ENCODE data around the gene ZNF184. TPM values are rescaled to one million over a fixed set of nuclear protein-coding genes. Genes with fewer than 3 reads are reported as not detected.

ZNF184 gene
- polyA plus RNA-seq, 1 donor from 2014 or later = 16.4 TPM

DNA sequence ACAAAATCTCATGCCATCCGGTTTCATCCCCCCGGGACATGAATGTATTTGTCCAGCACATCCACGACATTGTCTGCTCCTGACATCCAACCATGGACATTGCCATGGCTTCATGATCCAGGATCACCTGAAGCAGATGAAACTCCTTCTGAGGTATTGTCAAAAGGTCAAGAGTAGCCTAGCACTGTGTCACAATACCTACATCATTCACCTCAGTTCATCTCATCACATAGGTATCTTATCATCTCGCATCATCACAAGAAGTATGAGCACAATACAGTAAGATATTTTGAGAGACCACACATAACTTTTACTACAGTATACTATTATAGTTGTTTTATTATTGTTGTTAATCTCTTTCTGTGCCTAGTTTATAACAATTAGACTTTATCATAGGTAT lies 33.5 kb downstream of the ZNF184 start:
- Histone ChIP-seq H3K36me3 (ENCODE audit: insufficient read depth, low read length) (no peaks in the 10 kb centered on the region), H2AFZ (ENCODE audit: low read depth, low read length) (no peak overlapping the region)
- no peak for TF ChIP-seq RAD21 (conservative IDR thresholded peaks at IDR 0.05)
- TF ChIP-seq TAF1 (IDR thresholded peaks at IDR 0.05; ENCODE audit: low read depth) = no peak
- TF ChIP-seq EZH2 (IDR thresholded peaks at IDR 0.05; ENCODE audit: borderline replicate concordance, insufficient read depth, low read length, poor library complexity, severe bottlenecking) = no peak
- no peak for TF ChIP-seq MXI1 (conservative IDR thresholded peaks at IDR 0.05; ENCODE audit: poor library complexity, severe bottlenecking)
- no peak for TF ChIP-seq POLR2AphosphoS5 (IDR thresholded peaks at IDR 0.05)
- TF ChIP-seq, protein P1, sequence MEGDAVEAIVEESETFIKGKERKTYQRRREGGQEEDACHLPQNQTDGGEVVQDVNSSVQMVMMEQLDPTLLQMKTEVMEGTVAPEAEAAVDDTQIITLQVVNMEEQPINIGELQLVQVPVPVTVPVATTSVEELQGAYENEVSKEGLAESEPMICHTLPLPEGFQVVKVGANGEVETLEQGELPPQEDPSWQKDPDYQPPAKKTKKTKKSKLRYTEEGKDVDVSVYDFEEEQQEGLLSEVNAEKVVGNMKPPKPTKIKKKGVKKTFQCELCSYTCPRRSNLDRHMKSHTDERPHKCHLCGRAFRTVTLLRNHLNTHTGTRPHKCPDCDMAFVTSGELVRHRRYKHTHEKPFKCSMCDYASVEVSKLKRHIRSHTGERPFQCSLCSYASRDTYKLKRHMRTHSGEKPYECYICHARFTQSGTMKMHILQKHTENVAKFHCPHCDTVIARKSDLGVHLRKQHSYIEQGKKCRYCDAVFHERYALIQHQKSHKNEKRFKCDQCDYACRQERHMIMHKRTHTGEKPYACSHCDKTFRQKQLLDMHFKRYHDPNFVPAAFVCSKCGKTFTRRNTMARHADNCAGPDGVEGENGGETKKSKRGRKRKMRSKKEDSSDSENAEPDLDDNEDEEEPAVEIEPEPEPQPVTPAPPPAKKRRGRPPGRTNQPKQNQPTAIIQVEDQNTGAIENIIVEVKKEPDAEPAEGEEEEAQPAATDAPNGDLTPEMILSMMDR (IDR thresholded peaks at IDR 0.05; ENCODE audit: poor library complexity, severe bottlenecking) = no peak
- no peak for TF ChIP-seq EP300 (conservative IDR thresholded peaks at IDR 0.05; ENCODE audit: poor library complexity, severe bottlenecking)
- no peak for TF ChIP-seq SMC3 (conservative IDR thresholded peaks at IDR 0.05; ENCODE audit: poor library complexity)
- TF ChIP-seq, protein P2, sequence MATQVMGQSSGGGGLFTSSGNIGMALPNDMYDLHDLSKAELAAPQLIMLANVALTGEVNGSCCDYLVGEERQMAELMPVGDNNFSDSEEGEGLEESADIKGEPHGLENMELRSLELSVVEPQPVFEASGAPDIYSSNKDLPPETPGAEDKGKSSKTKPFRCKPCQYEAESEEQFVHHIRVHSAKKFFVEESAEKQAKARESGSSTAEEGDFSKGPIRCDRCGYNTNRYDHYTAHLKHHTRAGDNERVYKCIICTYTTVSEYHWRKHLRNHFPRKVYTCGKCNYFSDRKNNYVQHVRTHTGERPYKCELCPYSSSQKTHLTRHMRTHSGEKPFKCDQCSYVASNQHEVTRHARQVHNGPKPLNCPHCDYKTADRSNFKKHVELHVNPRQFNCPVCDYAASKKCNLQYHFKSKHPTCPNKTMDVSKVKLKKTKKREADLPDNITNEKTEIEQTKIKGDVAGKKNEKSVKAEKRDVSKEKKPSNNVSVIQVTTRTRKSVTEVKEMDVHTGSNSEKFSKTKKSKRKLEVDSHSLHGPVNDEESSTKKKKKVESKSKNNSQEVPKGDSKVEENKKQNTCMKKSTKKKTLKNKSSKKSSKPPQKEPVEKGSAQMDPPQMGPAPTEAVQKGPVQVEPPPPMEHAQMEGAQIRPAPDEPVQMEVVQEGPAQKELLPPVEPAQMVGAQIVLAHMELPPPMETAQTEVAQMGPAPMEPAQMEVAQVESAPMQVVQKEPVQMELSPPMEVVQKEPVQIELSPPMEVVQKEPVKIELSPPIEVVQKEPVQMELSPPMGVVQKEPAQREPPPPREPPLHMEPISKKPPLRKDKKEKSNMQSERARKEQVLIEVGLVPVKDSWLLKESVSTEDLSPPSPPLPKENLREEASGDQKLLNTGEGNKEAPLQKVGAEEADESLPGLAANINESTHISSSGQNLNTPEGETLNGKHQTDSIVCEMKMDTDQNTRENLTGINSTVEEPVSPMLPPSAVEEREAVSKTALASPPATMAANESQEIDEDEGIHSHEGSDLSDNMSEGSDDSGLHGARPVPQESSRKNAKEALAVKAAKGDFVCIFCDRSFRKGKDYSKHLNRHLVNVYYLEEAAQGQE (IDR thresholded peaks at IDR 0.05; ENCODE audit: borderline replicate concordance) = no peak

DNA sequence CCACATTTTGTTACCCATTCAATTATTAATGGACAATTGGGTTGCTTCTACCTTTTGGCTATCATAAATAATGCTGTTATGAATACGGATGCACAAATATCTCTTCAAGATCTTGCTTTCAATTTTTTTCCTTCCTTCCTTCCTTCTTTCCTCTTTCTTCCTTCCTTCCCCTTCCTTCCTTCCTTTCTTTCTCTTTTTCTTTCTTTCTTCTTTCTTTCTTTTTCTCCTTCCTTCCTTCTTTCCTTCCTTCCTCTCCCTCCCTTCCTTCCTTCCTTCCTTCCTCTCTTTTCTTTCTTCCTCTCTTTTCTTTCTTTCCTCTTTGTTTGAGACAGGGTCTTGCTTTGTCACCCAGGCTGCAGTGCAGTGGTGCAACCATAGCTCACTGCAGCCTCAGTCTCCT lies 39.2 kb downstream of the ZNF184 start:
- H3K36me3 ChIP-seq (ENCODE audit: insufficient read depth, low read length) = no peaks in the 10 kb centered on the region
- H3K27ac ChIP-seq (ENCODE audit: low read length) = no peak overlapping the region
- no peaks in the 10 kb centered on the region for H3K9me2 ChIP-seq (ENCODE audit: insufficient read depth, low read length)
- TF ChIP-seq MXI1 (conservative IDR thresholded peaks at IDR 0.05; ENCODE audit: poor library complexity, severe bottlenecking) (no peak), EP300 (conservative IDR thresholded peaks at IDR 0.05; ENCODE audit: poor library complexity, severe bottlenecking) (no peak), POLR2AphosphoS5 (IDR thresholded peaks at IDR 0.05) (no peak), RAD21 (conservative IDR thresholded peaks at IDR 0.05) (no peak), EZH2 (IDR thresholded peaks at IDR 0.05; ENCODE audit: borderline replicate concordance, insufficient read depth, low read length, poor library complexity, severe bottlenecking) (no peak)
- TF ChIP-seq, protein P1 (IDR thresholded peaks at IDR 0.05; ENCODE audit: poor library complexity, severe bottlenecking) = no peak
- TF ChIP-seq, protein P2 (IDR thresholded peaks at IDR 0.05; ENCODE audit: borderline replicate concordance) = no peak
- H4K20me1 ChIP-seq (ENCODE audit: insufficient read depth) = no peaks in the 10 kb centered on the region
- H3K4me2 ChIP-seq (ENCODE audit: low read length) = no peak overlapping the region
- no peak overlapping the region for H3K4me3 ChIP-seq (ENCODE audit: low read length)
- no peak overlapping the region for H2AFZ ChIP-seq (ENCODE audit: low read depth, low read length)
- H3K9me3 ChIP-seq (ENCODE audit: low read length) = no peaks in the 10 kb centered on the region
- H3K9ac ChIP-seq (ENCODE audit: low read length) = no peak overlapping the region
- no peaks in the 10 kb centered on the region for H3K27me3 ChIP-seq (ENCODE audit: insufficient read depth, low read depth, low read length)
- H3K79me2 ChIP-seq (replicated peaks; ENCODE audit: insufficient read depth, low read length) = no peaks in the 10 kb centered on the region
- no peaks in the 10 kb centered on the region for H3F3A ChIP-seq (ENCODE audit: insufficient read depth, low read length, poor library complexity, severe bottlenecking)

More for the DNA sequence above, 33.5 kb downstream of the ZNF184 start:
- no peaks in the 10 kb centered on the region for H3K9me3 ChIP-seq (ENCODE audit: low read length)
- no peaks in the 10 kb centered on the region for H3K9me2 ChIP-seq (ENCODE audit: insufficient read depth, low read length)
- no peaks in the 10 kb centered on the region for H3K79me2 ChIP-seq (replicated peaks; ENCODE audit: insufficient read depth, low read length)
- H3K4me2 ChIP-seq (ENCODE audit: low read length) = no peak overlapping the region
- no peak overlapping the region for H3K27ac ChIP-seq (ENCODE audit: low read length)
- no peak overlapping the region for H3K9ac ChIP-seq (ENCODE audit: low read length)
- no peaks in the 10 kb centered on the region for H3K27me3 ChIP-seq (ENCODE audit: insufficient read depth, low read depth, low read length)
- H3K4me3 ChIP-seq (ENCODE audit: low read length) = no peak overlapping the region
- no peaks in the 10 kb centered on the region for H4K20me1 ChIP-seq (ENCODE audit: insufficient read depth)
- H3F3A ChIP-seq (ENCODE audit: insufficient read depth, low read length, poor library complexity, severe bottlenecking) = no peaks in the 10 kb centered on the region
